Measurements from ENCODE around the gene GARIN5A.

The GARIN5A gene

GRCh38 chr19:50501568-50502475 is 25.2 kb upstream of the GARIN5A start:
- TF ChIP-seq CTCF (IDR thresholded peaks at IDR 0.05; ENCODE audit: low read depth, low read length, missing control alignments), result no peak
- H3K27me3 ChIP-seq (replicated peaks), result peaks cover 19% of the 10 kb centered on the region
- in situ Hi-C loops (cut with HindIII; ENCODE audit: low pct_ligation_motif_present, low sequenced_read_pairs), result no loop called here
- no peak overlapping the region for H3K4me3 ChIP-seq (ENCODE audit: low read depth, low read length)
- H3K27ac ChIP-seq, result no peak overlapping the region
- no peaks in the 10 kb centered on the region for H3K36me3 ChIP-seq (replicated peaks)
- no peak for DNase-seq

GRCh38 chr19:50501186-50501567 is 24.5 kb upstream of the GARIN5A start:
- H3K36me3 ChIP-seq (replicated peaks), result no peaks in the 10 kb centered on the region
- in situ Hi-C loops (cut with HindIII; ENCODE audit: low pct_ligation_motif_present, low sequenced_read_pairs), result no loop called here
- peaks cover 19% of the 10 kb centered on the region for H3K27me3 ChIP-seq (replicated peaks)
- H3K4me3 ChIP-seq (ENCODE audit: low read depth, low read length), result no peak overlapping the region
- no peak for TF ChIP-seq CTCF (IDR thresholded peaks at IDR 0.05; ENCODE audit: low read depth, low read length, missing control alignments)
- no peak overlapping the region for H3K27ac ChIP-seq
- DNase-seq, result no peak

- no peaks in the 10 kb centered on the region for H3K36me3 ChIP-seq (replicated peaks)
- TF ChIP-seq CTCF (IDR thresholded peaks at IDR 0.05; ENCODE audit: low read depth, low read length, missing control alignments), result no peak
- in situ Hi-C loops (cut with HindIII; ENCODE audit: low pct_ligation_motif_present, low sequenced_read_pairs), result no loop called here
- H3K4me3 ChIP-seq (ENCODE audit: low read depth, low read length), result no peak overlapping the region
- no peak overlapping the region for H3K27ac ChIP-seq
- DNase-seq, result no peak
- H3K27me3 ChIP-seq (replicated peaks), result peaks cover 19% of the 10 kb centered on the region
Observed at GRCh38 chr19:50500753-50501151, 24.1 kb upstream of the GARIN5A start.

- DNase-seq, result no peak
- peak; percentile 42 for TF ChIP-seq CTCF (IDR thresholded peaks at IDR 0.05; ENCODE audit: low read depth, low read length, missing control alignments)
- no peak overlapping the region for H3K27ac ChIP-seq
- H3K4me3 ChIP-seq (ENCODE audit: low read depth, low read length), result no peak overlapping the region
- H3K27me3 ChIP-seq (replicated peaks), result peaks cover 19% of the 10 kb centered on the region
- in situ Hi-C loops (cut with HindIII; ENCODE audit: low pct_ligation_motif_present, low sequenced_read_pairs), result no loop called here
- H3K36me3 ChIP-seq (replicated peaks), result no peaks in the 10 kb centered on the region
Observed at GRCh38 chr19:50500060-50500752, 23.6 kb upstream of the GARIN5A start.

- DNase-seq, result no peak
- H3K27me3 ChIP-seq (replicated peaks), result peaks cover 23% of the 10 kb centered on the region
- H3K36me3 ChIP-seq (replicated peaks), result no peaks in the 10 kb centered on the region
- in situ Hi-C loops (cut with HindIII; ENCODE audit: low pct_ligation_motif_present, low sequenced_read_pairs), result no loop called here
- H3K27ac ChIP-seq, result no peak overlapping the region
- TF ChIP-seq CTCF (IDR thresholded peaks at IDR 0.05; ENCODE audit: low read depth, low read length, missing control alignments), result no peak
- no peak overlapping the region for H3K4me3 ChIP-seq (ENCODE audit: low read depth, low read length)
Observed at GRCh38 chr19:50498219-50499056, 21.8 kb upstream of the GARIN5A start.

Data from brain microvascular endothelial cell (primary cell).